IMR-90 (cell line): ENCODE measurements around the gene ZRANB3. TPM values are rescaled to one million over a fixed set of nuclear protein-coding genes. Genes with fewer than 3 reads are reported as not detected.

ENCODE experiments used
- ATAC-seq: fragments of 200-7000 bp; cut with Tn5 transposase; 2 replicates; pipeline ENCODE4 v1.9.1; 2020; ENCODE audit warnings: low read depth, mild to moderate bottlenecking, moderate library complexity
- BruUV-seq: library from RNA; stranded (reverse); fragments of 400-500 nt; replicated peaks from 2 replicates; lab custom pipeline; 2021; lab: Mats Ljungman, UMichigan
- CTCF ChIA-PET: fragments of 300-600 bp; formaldehyde crosslinking; extraction: SDS; loops from one replicate; lab custom pipeline; 2021; ENCODE audit warnings: antibody characterized with exemption; lab: Yijun Ruan, JAX
- POLR2A ChIA-PET: fragments of 300-600 bp; sonication (Branson Sonifier 250); formaldehyde crosslinking; loops from one replicate; lab custom pipeline; 2022; ENCODE audit warnings: antibody characterized with exemption; ENCODE audit not compliant: unreplicated experiment; lab: Charles Lee
- DNase-seq: peaks from one replicate; pipeline ENCODE4 v3.0.0; 2013
- H2AFZ ChIP-seq: replicated peaks from 2 replicates; pipeline ENCODE3; 2013; ENCODE audit warnings: low read length, mild to moderate bottlenecking; ENCODE audit not compliant: poor library complexity
- H2AK5ac ChIP-seq: 2 replicates; pipeline ENCODE4 v1.6.1; 2013; ENCODE audit warnings: low read depth, low read length, inconsistent platforms
- H2AK9ac ChIP-seq: replicated peaks from 2 replicates; pipeline ENCODE3; 2013; ENCODE audit warnings: mild to moderate bottlenecking, low read depth, low read length, moderate library complexity; ENCODE audit not compliant: poor library complexity
- H2BK120ac ChIP-seq: 2 replicates; pipeline ENCODE4 v1.6.1; 2013; ENCODE audit warnings: low read depth, low read length, inconsistent platforms
- H2BK15ac ChIP-seq: 3 replicates; pipeline ENCODE4 v1.6.1; 2013; ENCODE audit warnings: low read depth, low read length, inconsistent platforms
- H2BK20ac ChIP-seq: 2 replicates; pipeline ENCODE4 v1.6.1; 2013; ENCODE audit warnings: low read depth, mild to moderate bottlenecking, inconsistent platforms, low read length, moderate library complexity
- H2BK5ac ChIP-seq: 2 replicates; pipeline ENCODE4 v1.6.1; 2013; ENCODE audit warnings: mild to moderate bottlenecking, low read depth, low read length, inconsistent platforms; ENCODE audit not compliant: poor library complexity, severe bottlenecking
- H3K14ac ChIP-seq: replicated peaks from 2 replicates; pipeline ENCODE4 v1.6.1; 2013; ENCODE audit warnings: low read depth, low read length, inconsistent platforms
- H3K18ac ChIP-seq: 2 replicates; pipeline ENCODE4 v1.6.1; 2013; ENCODE audit warnings: low read depth, low read length, control low read depth
- H3K23ac ChIP-seq: 2 replicates; pipeline ENCODE4 v1.6.1; 2013; ENCODE audit warnings: low read depth, low read length, inconsistent platforms
- H3K27ac ChIP-seq: 2 replicates; pipeline ENCODE4 v1.5.1; 2013; ENCODE audit warnings: mild to moderate bottlenecking, control low read depth, low read length; ENCODE audit not compliant: insufficient read depth
- H3K27me3 ChIP-seq: 2 replicates; pipeline ENCODE4 v1.6.1; 2013; ENCODE audit warnings: low read length; ENCODE audit not compliant: control insufficient read depth, insufficient read depth
- H3K36me3 ChIP-seq: 2 replicates; pipeline ENCODE4 v1.6.1; 2013; ENCODE audit warnings: low read length, mixed read lengths; ENCODE audit not compliant: control insufficient read depth, insufficient read depth
- H3K4ac ChIP-seq: 2 replicates; pipeline ENCODE4 v1.6.1; 2013; ENCODE audit warnings: low read depth, low read length, inconsistent platforms
- H3K4me1 ChIP-seq: 2 replicates; pipeline ENCODE4 v1.6.1; 2013; ENCODE audit warnings: low read length, mixed read lengths; ENCODE audit not compliant: control insufficient read depth, insufficient read depth
- H3K4me2 ChIP-seq: 2 replicates; pipeline ENCODE4 v1.6.1; 2013; ENCODE audit warnings: low read depth, mild to moderate bottlenecking, control low read depth, low read length, moderate library complexity
- H3K4me3 ChIP-seq: 2 replicates; pipeline ENCODE4 v1.5.1; 2013; ENCODE audit warnings: low read depth, mild to moderate bottlenecking, control low read depth, low read length, moderate library complexity; ENCODE audit not compliant: insufficient read depth
- H3K56ac ChIP-seq: 2 replicates; pipeline ENCODE4 v1.6.1; 2013; ENCODE audit warnings: low read length, inconsistent platforms; ENCODE audit not compliant: insufficient read depth; ENCODE audit errors: extremely low read depth
- H3K79me1 ChIP-seq, 2 experiments: 2 replicates each; pipeline ENCODE4 v1.6.1; 2013; ENCODE audit warnings: low read length in 2 of 2, inconsistent platforms in 1 of 2, low read depth in 1 of 2
- H3K9ac ChIP-seq: 2 replicates; pipeline ENCODE4 v1.6.1; 2013; ENCODE audit warnings: low read depth, low read length, control low read depth
- H3K9me1 ChIP-seq: 2 replicates; pipeline ENCODE4 v1.6.1; 2013; ENCODE audit warnings: low read length, inconsistent platforms; ENCODE audit not compliant: insufficient read depth
- H3K9me3 ChIP-seq: 2 replicates; pipeline ENCODE4 v1.6.1; 2013; ENCODE audit warnings: low read length; ENCODE audit not compliant: control insufficient read depth, insufficient read depth
- H4K20me1 ChIP-seq: 2 replicates; pipeline ENCODE4 v1.6.1; 2013; ENCODE audit warnings: low read length, inconsistent platforms; ENCODE audit not compliant: insufficient read depth
- H4K5ac ChIP-seq: 2 replicates; pipeline ENCODE4 v1.6.1; 2013; ENCODE audit warnings: mild to moderate bottlenecking, low read depth, low read length, control low read depth
- H4K8ac ChIP-seq, 2 experiments: 2 replicates each; pipeline ENCODE4 v1.6.1; 2013; ENCODE audit warnings: low read depth in 2 of 2, low read length in 2 of 2, control low read depth in 1 of 2, inconsistent platforms in 1 of 2
- H4K91ac ChIP-seq: 2 replicates; pipeline ENCODE4 v1.6.1; 2013; ENCODE audit warnings: low read depth, low read length, inconsistent platforms; ENCODE audit not compliant: insufficient read depth
- BHLHE40 ChIP-seq: fragments of 150-350 bp; IDR thresholded peaks from 2 replicates; pipeline ENCODE4 v1.6.1; 2016; ENCODE audit warnings: mild to moderate bottlenecking, low read depth, low read length
- CEBPB ChIP-seq: IDR thresholded peaks from 2 replicates; pipeline ENCODE4 v1.6.1; 2012; ENCODE audit warnings: low read depth, low read length, improper control_type of control experiment
- CHD1 ChIP-seq: IDR thresholded peaks from 2 replicates; pipeline ENCODE4 v1.6.1; 2012; ENCODE audit warnings: low read depth, low read length, improper control_type of control experiment
- MAFK ChIP-seq: IDR thresholded peaks from 2 replicates; pipeline ENCODE4 v1.6.1; 2012; ENCODE audit warnings: low read depth, low read length, improper control_type of control experiment
- MAZ ChIP-seq: IDR thresholded peaks from 2 replicates; pipeline ENCODE4 v1.6.1; 2012; ENCODE audit warnings: low read depth, mild to moderate bottlenecking, low read length, improper control_type of control experiment, moderate library complexity, borderline replicate concordance
- MXI1 ChIP-seq: IDR thresholded peaks from 2 replicates; pipeline ENCODE4 v1.6.1; 2012; ENCODE audit warnings: low read depth, mild to moderate bottlenecking, low read length, moderate library complexity, borderline replicate concordance
- NFE2L2 ChIP-seq: fragments of 150-350 bp; IDR thresholded peaks from 2 replicates; pipeline ENCODE4 v1.6.1; 2016; ENCODE audit warnings: low read depth, mild to moderate bottlenecking, low read length
- POLR2A ChIP-seq: IDR thresholded peaks from 2 replicates; pipeline ENCODE4 v1.6.1; 2012; ENCODE audit warnings: mild to moderate bottlenecking, low read depth, low read length
- RAD21 ChIP-seq: IDR thresholded peaks from 2 replicates; pipeline ENCODE4 v1.6.1; 2012; ENCODE audit warnings: low read length, improper control_type of control experiment
- RCOR1 ChIP-seq: IDR thresholded peaks from 2 replicates; pipeline ENCODE4 v1.6.1; 2012; ENCODE audit warnings: mild to moderate bottlenecking, low read length, improper control_type of control experiment; ENCODE audit not compliant: insufficient replicate concordance
- RFX5 ChIP-seq: IDR thresholded peaks from 2 replicates; pipeline ENCODE4 v1.8.0; 2012; ENCODE audit warnings: low read depth, mild to moderate bottlenecking, low read length, moderate library complexity
- SMC3 ChIP-seq: fragments of 150-350 bp; IDR thresholded peaks from 2 replicates; pipeline ENCODE4 v1.6.1; 2016; ENCODE audit warnings: low read depth, mild to moderate bottlenecking, antibody characterized with exemption, low read length, moderate library complexity
- WGBS, 2 experiments: methylation state at CpG; one replicate each; pipeline versions ENCODE4 v1.1.5 to v1.1.7; 2013; ENCODE audit warnings: missing lambda C conversion rate in 2 of 2; ENCODE audit not compliant: insufficient read length in 1 of 2; ENCODE audit errors: extremely low coverage in 2 of 2; 5-methylcytosine and 5-hydroxymethylcytosine counted together
- dilution Hi-C: fragments of 300-500 bp; cut with HindIII; formaldehyde crosslinking; loops from one replicate; pipeline ENCODE4 v1.14.3; 2018; ENCODE audit warnings: low sequenced_read_pairs; ENCODE audit not compliant: unreplicated experiment
- in situ Hi-C: fragments of 300-500 bp; cut with MboI; formaldehyde crosslinking; loops from 3 replicates; pipeline ENCODE4 v1.14.3; 2019; ENCODE audit warnings: low sequenced_read_pairs, inconsistent platforms, mixed read lengths
- intact Hi-C: fragments of 100-400 bp; cut with micrococcal nuclease; formaldehyde crosslinking; loops from 2 replicates; pipeline ENCODE4 v1.10.0; 2022
- polyA plus RNA-seq, 3 experiments: library from polyadenylated mRNA; depleted of rRNA; stranded (reverse); fragments of >200 nt; gene quantifications; 2 replicates each; pipeline ENCODE4 v1.2.3, GENCODE V29; 2012; ENCODE audit warnings: low replicate concordance in 1 of 3
- total RNA-seq: library from RNA; depleted of rRNA; stranded (reverse); fragments of >200 nt; gene quantifications from 2 replicates; pipeline ENCODE4 v1.2.3, GENCODE V29; 2012
- TF ChIP-seq, protein P1 (sequence below): conservative IDR thresholded peaks from 2 replicates; pipeline ENCODE4 v1.5.1; 2012; ENCODE audit warnings: mild to moderate bottlenecking, low read depth, low read length, improper control_type of control experiment
- TF ChIP-seq, protein P2 (sequence below): fragments of 150-350 bp; IDR thresholded peaks from 2 replicates; pipeline ENCODE4 v1.6.1; 2017; ENCODE audit warnings: mild to moderate bottlenecking, antibody characterized with exemption, low read length, low read depth
- TF ChIP-seq, protein P3 (sequence below): fragments of 150-350 bp; IDR thresholded peaks from 2 replicates; pipeline ENCODE4 v1.6.1; 2016; ENCODE audit warnings: low read depth, mild to moderate bottlenecking, low read length, moderate library complexity, borderline replicate concordance

The ZRANB3 gene
- total and polyA plus RNA-seq, 2 of the 4 experiments (the other 2 are of a cell fraction), result 3.4 to 9.3 TPM

DNA sequence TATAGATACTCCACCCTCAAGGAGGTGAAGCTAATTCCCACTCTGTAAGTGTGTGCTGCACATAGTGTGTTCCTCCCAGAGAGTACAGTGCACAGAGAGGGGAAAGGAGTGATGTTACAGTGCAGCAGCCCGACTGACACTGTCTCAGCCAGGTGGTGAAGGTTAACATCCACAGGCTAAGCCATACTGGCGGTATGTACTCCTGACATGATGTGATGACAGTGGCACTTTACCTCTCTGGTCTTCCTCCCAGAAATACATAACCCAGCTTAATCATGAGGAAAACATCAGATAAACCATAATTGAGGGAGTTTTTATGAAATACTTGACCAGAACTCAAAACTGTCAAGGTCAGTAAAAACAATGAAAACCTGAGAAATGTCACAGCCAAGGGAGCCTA, 371.8 kb downstream of the ZRANB3 start:
- H2BK15ac ChIP-seq, result no peak overlapping the region
- H3K9ac ChIP-seq, result no peak overlapping the region
- H3K18ac ChIP-seq, result no peak overlapping the region
- no peak overlapping the region for H4K8ac ChIP-seq
- ATAC-seq, result no peak
- no peak overlapping the region for H2AFZ ChIP-seq
- WGBS, 2 experiments, result no CpG with 5 or more reads among the region's 2 CpGs
- H3K36me3 ChIP-seq, result peaks cover 17% of the 10 kb centered on the region
- H2BK120ac ChIP-seq, result no peak overlapping the region
- H3K56ac ChIP-seq, result no peak overlapping the region
- H3K23ac ChIP-seq, result no peak overlapping the region
- no peak overlapping the region for H3K4me3 ChIP-seq
- no TSS peak for BruUV-seq
- no peak overlapping the region for H4K91ac ChIP-seq
- dilution Hi-C loops (no loop called here), in situ Hi-C loops (no loop called here), intact Hi-C loops (no loop called here)
- no peak overlapping the region for H2BK5ac ChIP-seq
- CTCF ChIA-PET, result no interaction called here
- H4K20me1 ChIP-seq, result no peaks in the 10 kb centered on the region
- no peak overlapping the region for H4K5ac ChIP-seq
- H3K27me3 ChIP-seq, result no peaks in the 10 kb centered on the region
- no peak overlapping the region for H2AK5ac ChIP-seq
- no peak overlapping the region for H2BK20ac ChIP-seq
- no peak overlapping the region for H3K27ac ChIP-seq
- no peak overlapping the region for H3K4me2 ChIP-seq
- peaks cover 3% of the 10 kb centered on the region; the same call in 1 of the 2 replicates for H3K9me1 ChIP-seq
- no peak for DNase-seq
- H2AK9ac ChIP-seq, result no peak overlapping the region
- POLR2A ChIA-PET, result no interaction called here
- H3K79me1 ChIP-seq, result peaks cover 8% of the 10 kb centered on the region in 2 experiments; a peak in 2 of 4 replicates
- no peak overlapping the region for H3K14ac ChIP-seq
- no peaks in the 10 kb centered on the region for H3K4me1 ChIP-seq
- H3K4ac ChIP-seq, result no peak overlapping the region
- no peaks in the 10 kb centered on the region for H3K9me3 ChIP-seq
- TF ChIP-seq RAD21 (no peak), RFX5 (no peak), MXI1 (no peak), CEBPB (no peak), MAZ (no peak), RCOR1 (no peak), CHD1 (no peak), POLR2A (no peak), BHLHE40 (no peak), NFE2L2 (no peak), MAFK (no peak), SMC3 (no peak)
- TF ChIP-seq, protein P1, sequence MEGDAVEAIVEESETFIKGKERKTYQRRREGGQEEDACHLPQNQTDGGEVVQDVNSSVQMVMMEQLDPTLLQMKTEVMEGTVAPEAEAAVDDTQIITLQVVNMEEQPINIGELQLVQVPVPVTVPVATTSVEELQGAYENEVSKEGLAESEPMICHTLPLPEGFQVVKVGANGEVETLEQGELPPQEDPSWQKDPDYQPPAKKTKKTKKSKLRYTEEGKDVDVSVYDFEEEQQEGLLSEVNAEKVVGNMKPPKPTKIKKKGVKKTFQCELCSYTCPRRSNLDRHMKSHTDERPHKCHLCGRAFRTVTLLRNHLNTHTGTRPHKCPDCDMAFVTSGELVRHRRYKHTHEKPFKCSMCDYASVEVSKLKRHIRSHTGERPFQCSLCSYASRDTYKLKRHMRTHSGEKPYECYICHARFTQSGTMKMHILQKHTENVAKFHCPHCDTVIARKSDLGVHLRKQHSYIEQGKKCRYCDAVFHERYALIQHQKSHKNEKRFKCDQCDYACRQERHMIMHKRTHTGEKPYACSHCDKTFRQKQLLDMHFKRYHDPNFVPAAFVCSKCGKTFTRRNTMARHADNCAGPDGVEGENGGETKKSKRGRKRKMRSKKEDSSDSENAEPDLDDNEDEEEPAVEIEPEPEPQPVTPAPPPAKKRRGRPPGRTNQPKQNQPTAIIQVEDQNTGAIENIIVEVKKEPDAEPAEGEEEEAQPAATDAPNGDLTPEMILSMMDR, result no peak
- TF ChIP-seq, protein P2, sequence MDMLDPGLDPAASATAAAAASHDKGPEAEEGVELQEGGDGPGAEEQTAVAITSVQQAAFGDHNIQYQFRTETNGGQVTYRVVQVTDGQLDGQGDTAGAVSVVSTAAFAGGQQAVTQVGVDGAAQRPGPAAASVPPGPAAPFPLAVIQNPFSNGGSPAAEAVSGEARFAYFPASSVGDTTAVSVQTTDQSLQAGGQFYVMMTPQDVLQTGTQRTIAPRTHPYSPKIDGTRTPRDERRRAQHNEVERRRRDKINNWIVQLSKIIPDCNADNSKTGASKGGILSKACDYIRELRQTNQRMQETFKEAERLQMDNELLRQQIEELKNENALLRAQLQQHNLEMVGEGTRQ, result no peak
- TF ChIP-seq, protein P3, sequence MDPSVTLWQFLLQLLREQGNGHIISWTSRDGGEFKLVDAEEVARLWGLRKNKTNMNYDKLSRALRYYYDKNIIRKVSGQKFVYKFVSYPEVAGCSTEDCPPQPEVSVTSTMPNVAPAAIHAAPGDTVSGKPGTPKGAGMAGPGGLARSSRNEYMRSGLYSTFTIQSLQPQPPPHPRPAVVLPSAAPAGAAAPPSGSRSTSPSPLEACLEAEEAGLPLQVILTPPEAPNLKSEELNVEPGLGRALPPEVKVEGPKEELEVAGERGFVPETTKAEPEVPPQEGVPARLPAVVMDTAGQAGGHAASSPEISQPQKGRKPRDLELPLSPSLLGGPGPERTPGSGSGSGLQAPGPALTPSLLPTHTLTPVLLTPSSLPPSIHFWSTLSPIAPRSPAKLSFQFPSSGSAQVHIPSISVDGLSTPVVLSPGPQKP, result no peak
